ENCODE data around the gene CAMK2D.
"Not testable (repeated sequence)": the region's sequence is repeated elsewhere in the genome, so short reads cannot be mapped to it uniquely, and the experiment has no call there.

Gene CAMK2D

DNA sequence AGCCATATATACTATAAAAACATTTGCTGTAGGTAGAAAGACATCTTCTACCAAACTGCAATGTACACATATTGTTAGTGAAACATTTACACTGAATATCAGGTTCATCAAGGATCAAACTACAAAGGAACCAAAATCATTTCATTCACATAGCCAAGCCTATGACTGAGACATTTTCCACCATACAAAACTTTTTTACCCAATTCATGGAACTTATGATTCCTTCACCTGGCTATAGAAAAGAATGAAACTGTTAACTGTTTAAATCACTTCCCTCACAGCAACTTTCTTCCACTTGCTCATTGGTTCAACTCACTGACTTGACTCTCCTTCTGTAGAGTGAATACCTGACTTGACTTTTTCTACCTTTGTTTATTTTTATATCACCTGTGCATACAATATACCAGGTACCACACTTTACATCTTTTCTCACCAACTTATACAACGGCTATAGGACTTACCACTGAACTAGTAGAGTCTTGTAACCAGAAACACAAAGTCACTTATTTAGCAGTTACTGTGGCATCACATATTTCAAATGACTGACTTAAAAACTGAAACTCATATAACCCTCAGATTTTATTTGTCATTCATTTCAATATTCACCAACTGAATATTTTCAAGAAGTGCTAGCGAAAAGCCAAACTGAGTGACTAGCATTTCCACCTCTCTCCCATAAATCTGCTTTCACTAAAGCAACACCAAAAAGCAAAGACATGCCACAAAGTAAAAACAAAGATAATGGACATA is 30.9 kb downstream of the CAMK2D start:
- Histone ChIP-seq H3K9me3 (ENCODE audit: control insufficient read depth in 1 of 2, low read length in 2 of 2) (no peaks in the 10 kb centered on the region), H3K27me3 (ENCODE audit: low read depth, low read length) (no peaks in the 10 kb centered on the region), H3K36me3 (ENCODE audit: control insufficient read depth in 1 of 2, insufficient read depth in 2 of 2, low read length in 2 of 2) (no peaks in the 10 kb centered on the region), H3K27ac (ENCODE audit: low read length) (no peak overlapping the region), H3K4me1 (ENCODE audit: control insufficient read depth in 1 of 2, insufficient read depth in 2 of 2, low read length in 2 of 2) (peaks cover 0 to 5% of the 10 kb centered on the region in 2 donors), H3K4me3 (ENCODE audit: low read depth in 1 of 2, low read length in 2 of 2) (no peak overlapping the region)

DNA sequence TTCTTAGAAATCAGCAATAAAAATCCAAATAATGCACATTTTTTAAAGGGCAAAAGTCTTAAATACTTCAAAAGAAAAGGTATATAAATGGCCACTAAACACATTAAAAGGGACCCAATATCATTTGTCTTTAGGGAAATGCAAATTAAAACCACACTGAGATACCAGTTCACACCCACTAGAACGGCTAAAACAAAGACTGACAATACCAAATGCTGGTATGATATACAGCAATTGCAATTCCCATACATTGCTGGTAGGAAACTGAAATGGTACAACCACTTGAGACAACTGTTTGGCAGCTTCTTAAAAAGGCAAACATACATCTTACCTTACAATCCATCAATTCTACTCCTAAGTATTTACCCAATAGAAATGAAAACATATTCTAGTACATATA is 33.7 kb downstream of the CAMK2D start:
- H3K27ac ChIP-seq (ENCODE audit: low read length) = no peak overlapping the region
- no peaks in the 10 kb centered on the region for H3K9me3 ChIP-seq (ENCODE audit: control insufficient read depth in 1 of 2, low read length in 2 of 2)
- H3K4me1 ChIP-seq (ENCODE audit: control insufficient read depth in 1 of 2, insufficient read depth in 2 of 2, low read length in 2 of 2) = peaks cover 0 to 9% of the 10 kb centered on the region in 2 donors
- no peaks in the 10 kb centered on the region for H3K27me3 ChIP-seq (ENCODE audit: low read depth, low read length)
- no peaks in the 10 kb centered on the region for H3K36me3 ChIP-seq (ENCODE audit: control insufficient read depth in 1 of 2, insufficient read depth in 2 of 2, low read length in 2 of 2)
- H3K4me3 ChIP-seq (ENCODE audit: low read depth in 1 of 2, low read length in 2 of 2) = no peak overlapping the region

DNA sequence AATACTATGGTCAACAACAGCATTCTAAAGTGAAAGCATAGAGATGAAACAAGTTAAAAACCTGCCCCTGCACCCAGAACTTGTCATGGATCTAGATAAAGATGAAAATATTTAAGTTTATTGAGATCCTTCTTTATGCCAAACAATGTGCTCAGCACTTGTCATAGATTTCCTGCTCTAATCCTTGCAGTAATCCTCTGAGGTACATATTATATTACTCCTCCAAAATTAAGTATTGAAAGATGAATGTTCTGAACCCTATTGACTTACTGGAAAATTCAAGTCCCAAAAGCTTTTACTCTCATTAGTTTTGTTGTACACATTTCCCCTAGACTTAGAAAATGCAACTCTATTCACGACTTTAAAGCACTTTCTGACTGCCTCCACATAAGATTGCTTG is 35.6 kb downstream of the CAMK2D start:
- Histone ChIP-seq H3K4me1 (ENCODE audit: control insufficient read depth in 1 of 2, insufficient read depth in 2 of 2, low read length in 2 of 2) (peaks cover 0 to 9% of the 10 kb centered on the region in 2 donors), H3K4me3 (ENCODE audit: low read depth in 1 of 2, low read length in 2 of 2) (no peak overlapping the region), H3K36me3 (ENCODE audit: control insufficient read depth in 1 of 2, insufficient read depth in 2 of 2, low read length in 2 of 2) (no peaks in the 10 kb centered on the region), H3K9me3 (ENCODE audit: control insufficient read depth in 1 of 2, low read length in 2 of 2) (no peaks in the 10 kb centered on the region), H3K27ac (ENCODE audit: low read length) (no peak overlapping the region), H3K27me3 (ENCODE audit: low read depth, low read length) (no peaks in the 10 kb centered on the region)

DNA sequence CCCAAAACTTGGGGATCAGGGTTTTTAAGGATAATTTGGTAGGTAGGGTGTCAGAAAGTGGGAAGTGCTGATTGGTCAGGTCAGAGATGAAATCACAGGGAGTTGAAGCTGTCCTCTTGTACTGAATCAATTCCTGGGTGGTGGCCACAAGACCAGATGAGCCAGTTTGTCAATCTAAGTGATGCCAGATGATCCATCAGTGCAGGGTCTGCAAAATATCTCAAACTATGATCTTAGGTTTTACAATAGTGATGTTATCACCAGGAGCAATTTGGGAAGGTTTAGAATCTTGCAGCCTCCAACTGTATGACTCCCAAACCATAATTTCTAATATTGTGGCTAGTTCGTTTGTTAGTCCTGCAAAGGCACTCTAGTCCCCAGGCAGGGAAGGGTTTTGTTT is 43.3 kb downstream of the CAMK2D start:
- H3K27ac ChIP-seq (ENCODE audit: low read length) = no peak overlapping the region
- no peak overlapping the region for H3K4me3 ChIP-seq (ENCODE audit: low read depth in 1 of 2, low read length in 2 of 2)
- H3K4me1 ChIP-seq (ENCODE audit: control insufficient read depth in 1 of 2, insufficient read depth in 2 of 2, low read length in 2 of 2) = no peaks in the 10 kb centered on the region
- no peaks in the 10 kb centered on the region for H3K9me3 ChIP-seq (ENCODE audit: control insufficient read depth in 1 of 2, low read length in 2 of 2)
- no peaks in the 10 kb centered on the region for H3K36me3 ChIP-seq (ENCODE audit: control insufficient read depth in 1 of 2, insufficient read depth in 2 of 2, low read length in 2 of 2)
- no peaks in the 10 kb centered on the region for H3K27me3 ChIP-seq (ENCODE audit: low read depth, low read length)

DNA sequence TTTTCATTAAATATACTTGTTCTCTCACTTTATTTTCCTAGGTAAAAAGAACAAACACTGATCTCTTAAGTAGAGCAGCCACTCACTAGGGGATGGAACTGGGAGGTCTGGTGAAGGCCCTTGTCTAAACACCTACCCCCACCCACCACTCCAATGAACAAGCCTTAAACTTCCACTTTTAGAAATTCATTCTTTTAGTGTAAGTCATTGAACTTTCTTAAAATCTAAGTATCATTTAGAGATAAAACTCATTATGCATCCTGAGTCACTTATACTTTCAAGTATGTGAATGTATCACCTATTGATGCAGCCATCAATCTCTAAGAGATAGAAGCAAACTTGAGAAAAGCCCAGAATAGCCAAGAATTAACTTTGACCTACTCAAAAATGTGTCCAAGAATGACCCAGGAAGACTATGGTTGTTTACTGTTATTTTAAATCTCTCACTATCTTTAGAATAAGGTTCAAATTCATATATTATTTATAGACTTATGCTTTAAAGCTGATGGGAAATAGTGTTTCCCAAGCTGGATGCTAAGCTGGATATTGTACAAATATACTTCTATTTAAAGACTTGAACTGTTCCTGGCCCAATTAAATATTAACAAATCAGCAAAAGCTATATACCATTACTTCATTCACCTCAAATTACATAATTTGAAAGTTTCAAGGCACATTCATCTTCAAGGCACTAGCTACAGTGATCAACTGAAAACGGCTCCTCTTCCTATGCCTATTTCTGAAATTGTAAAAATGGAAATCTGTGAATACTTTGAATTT is 49.5 kb downstream of the CAMK2D start:
- no peak overlapping the region for H3K4me3 ChIP-seq (ENCODE audit: low read depth in 1 of 2, low read length in 2 of 2)
- H3K9me3 ChIP-seq (ENCODE audit: control insufficient read depth in 1 of 2, low read length in 2 of 2) = no peaks in the 10 kb centered on the region
- peaks cover 10 to 15% of the 10 kb centered on the region in 2 donors for H3K4me1 ChIP-seq (ENCODE audit: control insufficient read depth in 1 of 2, insufficient read depth in 2 of 2, low read length in 2 of 2)
- no peaks in the 10 kb centered on the region for H3K27me3 ChIP-seq (ENCODE audit: low read depth, low read length)
- H3K27ac ChIP-seq (ENCODE audit: low read length) = no peak overlapping the region
- no peaks in the 10 kb centered on the region for H3K36me3 ChIP-seq (ENCODE audit: control insufficient read depth in 1 of 2, insufficient read depth in 2 of 2, low read length in 2 of 2)

DNA sequence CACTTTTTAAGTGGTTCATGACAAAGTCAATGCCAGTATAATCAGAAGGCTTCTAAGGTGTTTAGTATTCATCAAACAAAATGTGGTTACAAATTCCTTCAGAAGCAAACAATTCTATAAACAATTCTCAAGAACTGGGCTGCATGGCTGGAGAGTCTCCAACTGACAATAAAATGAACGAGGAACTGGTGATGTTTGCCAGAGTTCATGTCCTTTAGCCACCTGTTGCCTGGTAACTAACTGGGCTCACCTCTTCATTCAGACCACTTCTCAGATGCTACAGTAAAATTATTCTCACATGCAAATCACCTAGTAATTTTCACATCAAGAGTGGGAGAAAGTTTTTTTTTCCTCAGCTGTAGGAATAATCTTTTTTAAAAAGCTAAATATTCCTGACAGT is 53.3 kb downstream of the CAMK2D start:
- Histone ChIP-seq H3K36me3 (ENCODE audit: control insufficient read depth in 1 of 2, insufficient read depth in 2 of 2, low read length in 2 of 2) (no peaks in the 10 kb centered on the region), H3K4me3 (ENCODE audit: low read depth in 1 of 2, low read length in 2 of 2) (no peak overlapping the region), H3K27me3 (ENCODE audit: low read depth, low read length) (no peaks in the 10 kb centered on the region), H3K9me3 (ENCODE audit: control insufficient read depth in 1 of 2, low read length in 2 of 2) (no peaks in the 10 kb centered on the region), H3K4me1 (ENCODE audit: control insufficient read depth in 1 of 2, insufficient read depth in 2 of 2, low read length in 2 of 2) (peaks cover 10 to 18% of the 10 kb centered on the region in 2 donors), H3K27ac (ENCODE audit: low read length) (no peak overlapping the region)

DNA sequence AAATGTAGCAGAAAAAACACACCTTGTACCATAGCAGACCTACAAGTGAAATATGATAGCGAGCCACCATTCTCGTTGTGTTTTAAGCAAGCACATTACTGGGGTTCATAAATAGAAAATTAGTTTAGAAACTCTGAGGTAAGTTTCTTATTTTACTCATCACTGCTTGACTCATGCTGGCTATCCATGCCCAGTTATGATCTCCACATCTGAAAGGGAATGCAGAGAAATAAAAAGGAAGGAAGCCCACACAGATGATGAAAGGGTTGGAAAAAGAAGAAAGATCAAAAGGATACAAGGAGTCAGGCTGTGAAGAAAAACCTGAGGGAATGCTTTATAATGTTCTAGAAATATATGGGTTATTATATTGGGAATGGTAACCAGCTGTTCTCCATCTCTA is 54.5 kb downstream of the CAMK2D start:
- Histone ChIP-seq H3K9me3 (ENCODE audit: control insufficient read depth in 1 of 2, low read length in 2 of 2) (no peaks in the 10 kb centered on the region), H3K27me3 (ENCODE audit: low read depth, low read length) (no peaks in the 10 kb centered on the region), H3K4me1 (ENCODE audit: control insufficient read depth in 1 of 2, insufficient read depth in 2 of 2, low read length in 2 of 2) (peaks cover 10 to 18% of the 10 kb centered on the region in 2 donors), H3K27ac (ENCODE audit: low read length) (no peak overlapping the region), H3K36me3 (ENCODE audit: control insufficient read depth in 1 of 2, insufficient read depth in 2 of 2, low read length in 2 of 2) (no peaks in the 10 kb centered on the region), H3K4me3 (ENCODE audit: low read depth in 1 of 2, low read length in 2 of 2) (no peak overlapping the region)

DNA sequence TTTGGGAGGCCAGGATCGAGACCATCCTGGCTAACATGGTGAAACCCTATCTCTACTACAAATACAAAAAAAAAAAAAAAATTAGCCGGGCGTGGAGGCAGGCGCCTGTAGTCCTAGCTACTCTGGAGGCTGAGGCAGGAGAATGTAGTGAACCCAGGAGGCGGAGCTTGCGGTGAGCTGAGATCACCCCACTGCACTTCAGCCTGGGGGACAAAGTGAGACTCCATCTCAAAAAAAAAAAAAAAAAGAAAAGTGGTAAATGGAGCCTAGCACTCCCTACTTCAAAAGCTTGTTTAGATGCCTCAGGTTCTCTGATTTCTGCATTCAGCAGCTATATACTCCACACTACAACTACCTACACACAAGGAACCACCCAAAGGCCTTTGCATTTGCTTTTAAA is 56.4 kb downstream of the CAMK2D start:
- not testable (repeated sequence) for H3K9me3 ChIP-seq (ENCODE audit: control insufficient read depth in 1 of 2, low read length in 2 of 2); H3K4me3 ChIP-seq (ENCODE audit: low read depth in 1 of 2, low read length in 2 of 2); H3K27ac ChIP-seq (ENCODE audit: low read length); H3K36me3 ChIP-seq (ENCODE audit: control insufficient read depth in 1 of 2, insufficient read depth in 2 of 2, low read length in 2 of 2); H3K27me3 ChIP-seq (ENCODE audit: low read depth, low read length)
- peaks cover 10 to 23% of the 10 kb centered on the region in 2 donors for H3K4me1 ChIP-seq (ENCODE audit: control insufficient read depth in 1 of 2, insufficient read depth in 2 of 2, low read length in 2 of 2)

DNA sequence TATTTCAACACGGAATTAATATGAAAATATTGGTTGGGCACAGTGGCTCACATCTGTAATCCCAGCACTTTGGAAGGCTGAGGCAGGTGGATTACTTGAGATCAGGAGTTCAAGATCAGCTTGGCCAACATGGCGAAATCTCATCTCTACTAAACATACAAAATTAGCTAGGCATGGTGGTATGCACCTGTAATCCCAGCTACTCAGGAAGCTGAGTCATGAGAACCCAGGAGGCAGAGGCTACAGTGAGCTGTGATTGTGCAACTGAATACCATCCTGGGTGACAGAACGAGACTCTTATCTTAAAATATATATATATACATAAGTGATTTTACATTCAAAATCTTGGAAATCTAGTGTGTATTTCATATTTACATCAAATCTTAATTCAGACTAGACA is 58.9 kb downstream of the CAMK2D start:
- H3K36me3 ChIP-seq (ENCODE audit: control insufficient read depth in 1 of 2, insufficient read depth in 2 of 2, low read length in 2 of 2); H3K27me3 ChIP-seq (ENCODE audit: low read depth, low read length); H3K9me3 ChIP-seq (ENCODE audit: control insufficient read depth in 1 of 2, low read length in 2 of 2); H3K4me3 ChIP-seq (ENCODE audit: low read depth in 1 of 2, low read length in 2 of 2); H3K27ac ChIP-seq (ENCODE audit: low read length): not testable (repeated sequence)
- H3K4me1 ChIP-seq (ENCODE audit: control insufficient read depth in 1 of 2, insufficient read depth in 2 of 2, low read length in 2 of 2) = peaks cover under 1 to 17% of the 10 kb centered on the region in 2 donors

DNA sequence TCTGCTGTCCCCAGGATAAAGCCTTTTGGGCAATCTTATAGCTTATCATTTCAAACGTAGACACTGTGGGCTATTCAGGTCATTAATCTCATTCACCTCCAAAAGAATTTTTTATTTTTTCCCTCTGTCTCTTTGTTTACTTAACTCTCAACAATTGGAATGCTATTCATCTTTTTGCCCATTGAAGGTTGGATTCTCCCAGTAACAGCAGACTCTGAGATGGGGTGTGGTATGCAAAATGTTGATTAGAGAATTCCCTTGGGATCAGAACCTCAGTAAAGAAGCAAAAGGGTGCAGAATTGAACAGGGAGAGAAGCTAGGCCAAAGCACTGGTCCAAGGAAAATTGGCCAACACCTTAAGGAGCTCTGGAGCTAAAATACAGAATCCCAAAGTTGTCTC is 60.4 kb downstream of the CAMK2D start:
- H3K4me1 ChIP-seq (ENCODE audit: control insufficient read depth in 1 of 2, insufficient read depth in 2 of 2, low read length in 2 of 2) = peaks cover 0 to 9% of the 10 kb centered on the region in 2 donors
- H3K9me3 ChIP-seq (ENCODE audit: control insufficient read depth in 1 of 2, low read length in 2 of 2) = no peaks in the 10 kb centered on the region
- no peaks in the 10 kb centered on the region for H3K36me3 ChIP-seq (ENCODE audit: control insufficient read depth in 1 of 2, insufficient read depth in 2 of 2, low read length in 2 of 2)
- no peak overlapping the region for H3K4me3 ChIP-seq (ENCODE audit: low read depth in 1 of 2, low read length in 2 of 2)
- H3K27ac ChIP-seq (ENCODE audit: low read length) = no peak overlapping the region
- H3K27me3 ChIP-seq (ENCODE audit: low read depth, low read length) = no peaks in the 10 kb centered on the region

DNA sequence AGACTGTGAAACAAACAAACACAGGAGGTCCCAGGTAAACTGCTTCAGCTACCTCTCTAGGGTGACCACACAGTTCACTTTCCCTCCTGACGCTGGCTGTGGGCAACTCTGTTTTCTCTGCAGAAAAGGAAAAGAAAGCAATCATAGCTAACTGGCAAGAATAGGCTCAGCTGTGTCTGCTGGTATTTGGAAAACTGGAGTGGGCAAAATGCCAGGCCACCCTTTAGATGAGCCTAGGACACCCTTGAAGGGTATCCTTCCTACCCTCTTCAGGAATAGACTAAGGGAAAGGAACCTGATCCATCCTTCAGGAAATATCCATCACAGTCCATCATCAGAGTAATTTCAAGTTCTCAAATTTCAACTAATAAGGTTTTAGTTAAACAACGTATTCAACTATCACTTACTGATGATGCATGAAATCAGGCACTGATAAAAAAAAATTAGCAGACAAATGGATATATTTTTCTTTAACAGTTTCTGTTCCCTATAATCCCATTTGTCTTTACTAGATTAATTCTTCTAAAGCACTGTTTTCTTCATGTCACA is 60.9 kb downstream of the CAMK2D start:
- Histone ChIP-seq H3K4me3 (ENCODE audit: low read depth in 1 of 2, low read length in 2 of 2) (no peak overlapping the region), H3K27me3 (ENCODE audit: low read depth, low read length) (no peaks in the 10 kb centered on the region), H3K27ac (ENCODE audit: low read length) (no peak overlapping the region), H3K9me3 (ENCODE audit: control insufficient read depth in 1 of 2, low read length in 2 of 2) (no peaks in the 10 kb centered on the region), H3K4me1 (ENCODE audit: control insufficient read depth in 1 of 2, insufficient read depth in 2 of 2, low read length in 2 of 2) (peaks cover 0 to 9% of the 10 kb centered on the region in 2 donors), H3K36me3 (ENCODE audit: control insufficient read depth in 1 of 2, insufficient read depth in 2 of 2, low read length in 2 of 2) (no peaks in the 10 kb centered on the region)
